Endothelial cell (in vitro differentiated cells): ENCODE data around the gene PKD2L1. TPM values are rescaled to one million over a fixed set of nuclear protein-coding genes. Genes with fewer than 3 reads are reported as not detected.
A peak's percentile ranks its signal among the peaks of the same experiment; 100 is the strongest.
"Not testable (repeated sequence)": the region's sequence is repeated elsewhere in the genome, so short reads cannot be mapped to it uniquely, and the experiment has no call there.

Experiments
- DNase-seq: peaks from one replicate; pipeline ENCODE4 v3.0.0; 2021; ENCODE audit warnings: low spot score
- H3K27ac Mint-ChIP-seq: one replicate; pipeline ENCODE4 v1.8.0; 2021; ENCODE audit warnings: mixed read lengths, inconsistent platforms; ENCODE audit not compliant: unreplicated experiment
- H3K27me3 Mint-ChIP-seq: one replicate; pipeline ENCODE4 v1.8.0; 2021; ENCODE audit warnings: mild to moderate bottlenecking, moderate library complexity, mixed read lengths, inconsistent platforms; ENCODE audit not compliant: unreplicated experiment
- H3K36me3 Mint-ChIP-seq: one replicate; pipeline ENCODE4 v1.8.0; 2021; ENCODE audit warnings: mild to moderate bottlenecking, low read depth, mixed read lengths, inconsistent platforms; ENCODE audit not compliant: unreplicated experiment
- H3K4me1 Mint-ChIP-seq: one replicate; pipeline ENCODE4 v1.8.0; 2021; ENCODE audit warnings: mild to moderate bottlenecking, mixed read lengths, inconsistent platforms; ENCODE audit not compliant: unreplicated experiment
- H3K4me3 Mint-ChIP-seq: one replicate; pipeline ENCODE4 v1.8.0; 2021; ENCODE audit warnings: mild to moderate bottlenecking, mixed read lengths, inconsistent platforms; ENCODE audit not compliant: unreplicated experiment
- H3K9me3 Mint-ChIP-seq: one replicate; pipeline ENCODE4 v1.8.0; 2021; ENCODE audit warnings: mixed read lengths, inconsistent platforms; ENCODE audit not compliant: unreplicated experiment
- total RNA-seq: library from RNA; stranded (reverse); fragmentation: NEBNext Ultra II Directional; extraction: Animal tissue kit (Norgen Biotek cat#: 25700); gene quantifications from one replicate; pipeline ENCODE4 v1.2.1, GENCODE V29; 2021; ENCODE audit not compliant: unreplicated experiment
- TF ChIP-seq, protein P1 (sequence below): fragments of 200-600 bp; sonication (generic); IDR thresholded peaks from one replicate; pipeline ENCODE4 v1.5.0; 2021; ENCODE audit warnings: antibody characterized with exemption; ENCODE audit not compliant: unreplicated experiment

Gene PKD2L1
- total RNA-seq, 1 donor from 2014 or later: 0.44 TPM

DNA sequence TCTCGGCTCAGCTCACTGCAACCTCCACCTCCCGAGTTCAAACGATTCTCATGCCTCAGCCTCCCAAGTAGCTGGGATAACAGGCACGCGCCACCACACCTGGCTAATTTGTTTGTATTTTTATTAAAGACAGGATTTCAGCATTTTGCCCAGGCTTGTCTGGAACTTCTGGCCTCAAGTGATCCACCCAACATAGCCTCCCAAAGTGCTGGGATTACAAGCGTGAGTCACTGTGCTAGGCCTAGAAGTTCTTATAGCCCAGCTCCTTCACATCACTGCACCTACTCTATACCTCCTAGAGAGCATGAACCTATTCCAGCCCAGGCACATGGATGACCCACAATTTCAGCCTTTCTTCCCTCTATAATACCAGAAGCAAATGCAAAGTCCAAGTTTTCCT lies 42.3 kb downstream of the PKD2L1 start:
- Mint-ChIP-seq H3K27ac (no peak overlapping the region), H3K4me3 (no peak overlapping the region), H3K27me3 (peaks cover 7% of the 10 kb centered on the region), H3K36me3 (peaks cover 8% of the 10 kb centered on the region), H3K4me1 (peaks cover 17% of the 10 kb centered on the region), H3K9me3 (no peaks in the 10 kb centered on the region)
- TF ChIP-seq, protein P1, sequence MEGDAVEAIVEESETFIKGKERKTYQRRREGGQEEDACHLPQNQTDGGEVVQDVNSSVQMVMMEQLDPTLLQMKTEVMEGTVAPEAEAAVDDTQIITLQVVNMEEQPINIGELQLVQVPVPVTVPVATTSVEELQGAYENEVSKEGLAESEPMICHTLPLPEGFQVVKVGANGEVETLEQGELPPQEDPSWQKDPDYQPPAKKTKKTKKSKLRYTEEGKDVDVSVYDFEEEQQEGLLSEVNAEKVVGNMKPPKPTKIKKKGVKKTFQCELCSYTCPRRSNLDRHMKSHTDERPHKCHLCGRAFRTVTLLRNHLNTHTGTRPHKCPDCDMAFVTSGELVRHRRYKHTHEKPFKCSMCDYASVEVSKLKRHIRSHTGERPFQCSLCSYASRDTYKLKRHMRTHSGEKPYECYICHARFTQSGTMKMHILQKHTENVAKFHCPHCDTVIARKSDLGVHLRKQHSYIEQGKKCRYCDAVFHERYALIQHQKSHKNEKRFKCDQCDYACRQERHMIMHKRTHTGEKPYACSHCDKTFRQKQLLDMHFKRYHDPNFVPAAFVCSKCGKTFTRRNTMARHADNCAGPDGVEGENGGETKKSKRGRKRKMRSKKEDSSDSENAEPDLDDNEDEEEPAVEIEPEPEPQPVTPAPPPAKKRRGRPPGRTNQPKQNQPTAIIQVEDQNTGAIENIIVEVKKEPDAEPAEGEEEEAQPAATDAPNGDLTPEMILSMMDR: no peak
- DNase-seq: no peak

DNA sequence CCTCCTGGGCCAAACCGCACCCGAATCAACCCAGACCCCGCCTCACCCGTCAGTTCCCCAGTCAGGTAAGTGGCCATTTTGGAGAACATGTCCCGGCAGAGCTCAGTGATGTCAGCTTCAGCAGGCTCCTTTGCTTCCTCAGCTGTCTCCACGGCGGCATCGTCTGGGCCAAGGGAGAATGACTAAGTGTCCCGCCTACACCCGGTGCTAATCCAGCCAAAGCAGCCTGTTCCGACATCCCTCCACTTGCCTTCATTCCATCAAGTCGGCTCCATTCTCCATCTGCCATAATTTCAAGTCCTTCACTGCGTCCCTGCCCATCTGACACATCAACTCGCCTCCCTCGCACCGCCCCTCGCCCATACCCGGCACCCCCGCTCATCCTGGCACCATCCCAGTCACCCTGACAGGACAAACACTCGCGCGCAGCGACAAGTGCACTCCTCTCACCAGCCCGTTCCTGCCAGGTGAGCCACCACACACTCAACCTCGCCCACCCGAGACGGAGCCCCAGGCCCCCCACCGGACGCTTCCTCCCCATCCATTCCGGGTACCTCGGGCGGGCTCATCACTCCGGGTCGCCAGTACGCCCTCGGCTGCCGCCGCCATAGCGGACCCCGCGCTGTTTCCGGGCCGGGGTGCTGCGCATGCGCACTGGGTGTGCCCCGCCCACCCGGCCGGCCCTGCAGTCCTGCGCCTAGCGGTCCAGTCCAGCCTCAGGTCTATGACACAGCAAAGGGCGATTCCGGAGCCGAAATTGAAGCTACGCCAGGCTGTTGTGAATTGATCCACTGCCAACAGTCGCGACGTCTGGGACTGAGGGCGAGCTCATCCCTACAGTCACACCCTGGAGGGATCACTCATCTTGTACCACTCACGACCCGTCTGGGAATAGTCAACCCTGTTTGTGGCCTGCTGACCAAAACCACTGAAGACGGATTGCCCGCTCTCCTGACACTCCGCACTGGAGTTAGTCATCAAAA lies 43.7 kb downstream of the PKD2L1 start, which contains the start of gene BLOC1S2:
TSS of gene BLOC1S2 (minus strand) at position 630 of the 983 bp plus-strand sequence. CDS start at position 609, 21 bp downstream.
- H3K9me3 Mint-ChIP-seq: no peaks in the 10 kb centered on the region
- H3K4me3 Mint-ChIP-seq: peak within 1 kb of the TSS; percentile 100
- peak within 1 kb of the TSS; percentile 91 for H3K27ac Mint-ChIP-seq
- H3K36me3 Mint-ChIP-seq: peaks cover 8% of the 10 kb centered on the region
- DNase-seq: peak; percentile 94
- H3K4me1 Mint-ChIP-seq: peaks cover 17% of the 10 kb centered on the region
- peaks cover 7% of the 10 kb centered on the region for H3K27me3 Mint-ChIP-seq
- TF ChIP-seq, protein P1: no peak

DNA sequence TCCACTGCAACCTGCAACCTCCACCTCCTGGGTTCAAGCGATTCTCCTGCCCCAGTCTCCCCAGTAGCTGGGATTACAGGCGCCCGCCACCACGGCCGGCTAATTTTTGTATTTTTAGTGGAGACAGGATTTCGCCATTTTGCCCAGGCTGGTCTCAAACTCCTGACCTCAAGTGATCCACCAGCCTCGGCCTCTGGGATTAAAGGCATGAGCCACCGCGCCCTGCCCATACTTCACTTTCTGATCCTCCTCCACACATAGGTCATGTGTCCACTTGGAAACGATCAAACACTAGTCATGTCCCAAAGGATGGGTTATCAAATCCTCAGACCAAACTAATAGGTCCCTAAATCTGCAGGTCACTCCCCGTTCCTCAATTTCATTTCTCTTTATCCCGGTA lies 44.7 kb downstream of the PKD2L1 start:
- peaks cover 17% of the 10 kb centered on the region for H3K4me1 Mint-ChIP-seq
- H3K4me3 Mint-ChIP-seq: peak overlapping the region; percentile 100
- H3K9me3 Mint-ChIP-seq, H3K27me3 Mint-ChIP-seq, DNase-seq: not testable (repeated sequence)
- H3K27ac Mint-ChIP-seq: peak overlapping the region; percentile 91
- peaks cover 16% of the 10 kb centered on the region for H3K36me3 Mint-ChIP-seq

DNA sequence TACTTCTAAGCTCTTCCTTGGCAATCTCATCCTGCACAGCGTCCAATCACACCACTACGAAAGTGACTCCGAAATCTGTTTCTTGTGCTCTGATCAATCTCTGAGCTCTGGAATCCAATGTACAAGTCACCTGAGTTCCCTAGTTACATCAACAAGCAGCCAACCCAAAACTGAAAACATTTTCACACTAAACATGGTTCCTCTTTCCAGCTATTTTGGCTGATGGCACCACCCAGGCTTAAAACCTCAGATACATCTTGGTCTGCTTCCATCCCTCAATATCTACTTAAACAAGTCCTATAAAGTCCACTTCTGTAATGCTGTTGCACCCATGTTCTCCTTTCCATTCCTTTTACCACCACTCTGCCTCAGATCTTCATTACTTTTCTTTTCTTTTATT lies 47.1 kb downstream of the PKD2L1 start:
- Mint-ChIP-seq H3K27ac (no peak overlapping the region), H3K4me1 (peaks cover 17% of the 10 kb centered on the region), H3K36me3 (peaks cover 29% of the 10 kb centered on the region), H3K4me3 (no peak overlapping the region), H3K9me3 (no peaks in the 10 kb centered on the region), H3K27me3 (peaks cover 7% of the 10 kb centered on the region)
- TF ChIP-seq, protein P1: no peak
- DNase-seq: no peak

DNA sequence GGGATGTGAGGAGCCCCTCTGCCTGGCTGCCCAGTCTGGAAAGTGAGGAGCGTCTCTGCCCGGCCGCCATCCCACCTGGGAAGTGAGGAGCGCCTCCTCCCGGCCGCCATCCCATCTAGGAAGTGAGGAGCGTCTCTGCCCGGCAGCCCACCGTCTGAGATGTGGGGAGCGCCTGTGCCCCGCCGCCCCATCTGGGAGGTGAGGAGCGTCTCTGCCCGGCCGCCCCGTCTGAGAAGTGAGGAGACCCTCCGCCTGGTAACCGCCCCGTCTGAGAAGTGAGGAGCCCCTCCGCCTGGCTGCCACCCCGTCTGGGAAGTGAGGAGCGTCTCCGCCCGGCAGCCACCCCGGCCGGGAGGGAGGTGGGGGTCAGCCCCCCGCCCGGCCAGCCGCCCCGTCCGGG lies 53.1 kb downstream of the PKD2L1 start:
- DNase-seq, H3K4me3 Mint-ChIP-seq, H3K27ac Mint-ChIP-seq, H3K4me1 Mint-ChIP-seq, H3K9me3 Mint-ChIP-seq, H3K27me3 Mint-ChIP-seq: not testable (repeated sequence)
- peaks cover 36% of the 10 kb centered on the region for H3K36me3 Mint-ChIP-seq
